ENCODE measurements around the gene KCNK5.

DNA sequence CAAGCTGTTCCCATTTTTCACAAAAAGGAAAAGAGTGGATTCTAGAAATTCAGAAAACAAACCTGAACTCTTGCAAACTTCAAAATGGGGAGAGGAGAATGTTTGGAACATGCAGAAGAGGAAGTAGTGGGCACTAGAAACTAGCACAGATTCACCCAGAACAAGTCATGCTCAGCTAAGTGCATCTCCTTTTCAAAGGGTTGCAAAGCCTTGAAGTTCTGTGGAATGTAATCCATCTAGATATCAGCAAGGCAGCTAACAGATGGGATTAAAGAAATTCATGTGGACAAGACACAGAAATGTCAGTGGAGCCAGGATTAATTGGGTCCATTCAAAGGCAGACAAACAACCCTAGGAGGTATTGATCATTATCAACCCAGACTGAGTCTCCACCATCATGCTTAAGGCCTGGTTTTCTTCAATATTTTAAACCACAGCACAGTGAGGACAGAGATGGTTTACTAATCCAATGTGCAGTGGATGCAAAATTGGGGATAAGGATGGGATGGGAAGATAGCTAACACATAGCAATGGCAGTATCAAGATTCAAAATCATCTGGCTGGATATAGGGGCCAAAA lies 31.3 kb downstream of the KCNK5 start:
- TF ChIP-seq, protein P1, sequence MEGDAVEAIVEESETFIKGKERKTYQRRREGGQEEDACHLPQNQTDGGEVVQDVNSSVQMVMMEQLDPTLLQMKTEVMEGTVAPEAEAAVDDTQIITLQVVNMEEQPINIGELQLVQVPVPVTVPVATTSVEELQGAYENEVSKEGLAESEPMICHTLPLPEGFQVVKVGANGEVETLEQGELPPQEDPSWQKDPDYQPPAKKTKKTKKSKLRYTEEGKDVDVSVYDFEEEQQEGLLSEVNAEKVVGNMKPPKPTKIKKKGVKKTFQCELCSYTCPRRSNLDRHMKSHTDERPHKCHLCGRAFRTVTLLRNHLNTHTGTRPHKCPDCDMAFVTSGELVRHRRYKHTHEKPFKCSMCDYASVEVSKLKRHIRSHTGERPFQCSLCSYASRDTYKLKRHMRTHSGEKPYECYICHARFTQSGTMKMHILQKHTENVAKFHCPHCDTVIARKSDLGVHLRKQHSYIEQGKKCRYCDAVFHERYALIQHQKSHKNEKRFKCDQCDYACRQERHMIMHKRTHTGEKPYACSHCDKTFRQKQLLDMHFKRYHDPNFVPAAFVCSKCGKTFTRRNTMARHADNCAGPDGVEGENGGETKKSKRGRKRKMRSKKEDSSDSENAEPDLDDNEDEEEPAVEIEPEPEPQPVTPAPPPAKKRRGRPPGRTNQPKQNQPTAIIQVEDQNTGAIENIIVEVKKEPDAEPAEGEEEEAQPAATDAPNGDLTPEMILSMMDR (IDR thresholded peaks at IDR 0.05), result 0 out of 2 replicates have a peak, but pooled peaks have one; percentile 1
- TF ChIP-seq ZFX (IDR thresholded peaks at IDR 0.05; ENCODE audit: borderline replicate concordance), result no peak
